ENCODE measurements around the gene FBLN2. TPM values are rescaled to one million over a fixed set of nuclear protein-coding genes. Genes with fewer than 3 reads are reported as not detected.

The FBLN2 gene
- total and polyA plus RNA-seq, 2 of the 4 experiments (the other 2 are of a cell fraction), result 11.8 to 60.8 TPM

- Histone ChIP-seq H2AK5ac (ENCODE audit: low read depth, low read length) (no peak overlapping the region), H2AK9ac (replicated peaks; ENCODE audit: low read depth, low read length, poor library complexity) (no peak overlapping the region), H2BK5ac (ENCODE audit: low read depth, low read length, poor library complexity, severe bottlenecking) (no peak overlapping the region), H3K23ac (ENCODE audit: low read depth, low read length) (no peak overlapping the region), H3K79me1 (ENCODE audit: low read depth in 1 of 2, low read length in 2 of 2) (no peaks in the 10 kb centered on the region), H2BK15ac (ENCODE audit: low read depth, low read length) (no peak overlapping the region), H3K9me1 (ENCODE audit: insufficient read depth, low read length) (no peaks in the 10 kb centered on the region), H3K27ac (ENCODE audit: insufficient read depth, low read length) (no peak overlapping the region), H2BK20ac (ENCODE audit: low read depth, low read length) (no peak overlapping the region), H3K9ac (ENCODE audit: low read depth, low read length) (no peak overlapping the region), H4K91ac (ENCODE audit: insufficient read depth, low read depth, low read length) (no peak overlapping the region), H3K4me1 (ENCODE audit: control insufficient read depth, insufficient read depth, low read length) (no peaks in the 10 kb centered on the region), H4K20me1 (ENCODE audit: insufficient read depth, low read length) (no peaks in the 10 kb centered on the region), H2BK120ac (ENCODE audit: low read depth, low read length) (no peak overlapping the region), H2AFZ (replicated peaks; ENCODE audit: low read length, poor library complexity) (peak overlapping the region; percentile 43), H3K4ac (ENCODE audit: low read depth, low read length) (no peak overlapping the region), H3K36me3 (ENCODE audit: control insufficient read depth, insufficient read depth, low read length) (no peaks in the 10 kb centered on the region), H3K14ac (replicated peaks; ENCODE audit: low read depth, low read length) (no peak overlapping the region), H3K9me3 (ENCODE audit: control insufficient read depth, insufficient read depth, low read length) (no peaks in the 10 kb centered on the region), H3K4me2 (ENCODE audit: low read depth, low read length) (no peak overlapping the region), H4K8ac (ENCODE audit: low read depth in 2 of 2, low read length in 2 of 2) (no peak overlapping the region), H3K56ac (ENCODE audit: extremely low read depth, insufficient read depth, low read length) (no peak overlapping the region), H4K5ac (ENCODE audit: low read depth, low read length) (no peak overlapping the region), H3K18ac (ENCODE audit: low read depth, low read length) (no peak overlapping the region), H3K27me3 (ENCODE audit: control insufficient read depth, insufficient read depth, low read length) (no peaks in the 10 kb centered on the region; the same call in 1 of the 2 replicates), H3K4me3 (ENCODE audit: insufficient read depth, low read depth, low read length) (no peak overlapping the region)
- TF ChIP-seq MXI1 (IDR thresholded peaks at IDR 0.05; ENCODE audit: borderline replicate concordance, low read depth, low read length) (no peak), CTCF (conservative IDR thresholded peaks at IDR 0.05; ENCODE audit: low read depth, low read length) (no peak), NFE2L2 (IDR thresholded peaks at IDR 0.05; ENCODE audit: low read depth, low read length) (no peak), BHLHE40 (IDR thresholded peaks at IDR 0.05; ENCODE audit: low read depth, low read length) (0 out of 2 replicates have a peak, but pooled peaks have one; percentile 17)
- CTCF ChIA-PET, result no interaction called here
- dilution Hi-C loops (cut with HindIII; ENCODE audit: low sequenced_read_pairs, unreplicated experiment), result no loop called here
- intact Hi-C loops (cut with micrococcal nuclease), result loop anchor here (10.0 kb wide), 1 partner anchor 75 kb away; no protein-coding TSS in a partner anchor
- WGBS, 2 experiments (ENCODE audit: extremely low coverage in 2 of 2, insufficient read length in 1 of 2), result 81% methylated on average over 6 of the region's 26 CpGs; no CpG with 5 or more reads in 1 of the 2 experiments
- BruUV-seq (replicated peaks), result no TSS peak
- ATAC-seq (ENCODE audit: low read depth) (no peak), DNase-seq (peak; percentile 10)
- POLR2A ChIA-PET (ENCODE audit: unreplicated experiment), result no interaction called here
- in situ Hi-C loops (cut with MboI; ENCODE audit: low sequenced_read_pairs), result no loop called here
Measured at GRCh38 chr3:13569641-13570390, 20.9 kb downstream of the FBLN2 start.

Data from IMR-90 (cell line).